Activated T-cell treated with anti-CD3 and anti-CD28 coated beads, Interleukin-2, amount 50 U/mL, for 1 hour (primary cell): Measurements from ENCODE around the gene C15orf39.

ENCODE experiments used
- DNase-seq: peaks from one replicate; pipeline ENCODE4 v3.0.0-alpha.2; 2020

Gene C15orf39

GRCh38 chr15:75174102-75174501 lies 27.6 kb upstream of the C15orf39 start:
- DNase-seq, result no peak

GRCh38 chr15:75174729-75175128 lies 27.0 kb upstream of the C15orf39 start:
- no peak for DNase-seq

- no peak for DNase-seq
Observed at GRCh38 chr15:75176396-75176761, 25.3 kb upstream of the C15orf39 start.

GRCh38 chr15:75177360-75178071 lies 24.2 kb upstream of the C15orf39 start:
- DNase-seq, result no peak

- DNase-seq, result no peak
Observed at GRCh38 chr15:75178171-75178937, 23.3 kb upstream of the C15orf39 start.

GRCh38 chr15:75178938-75179745 lies 22.5 kb upstream of the C15orf39 start:
- DNase-seq, result no peak

- no peak for DNase-seq
Observed at GRCh38 chr15:75179746-75180140, 21.9 kb upstream of the C15orf39 start.

GRCh38 chr15:75181780-75182179 lies 19.9 kb upstream of the C15orf39 start:
- DNase-seq, result no peak

GRCh38 chr15:75182187-75183131 lies 19.2 kb upstream of the C15orf39 start:
- DNase-seq, result no peak

- no peak for DNase-seq
Observed at GRCh38 chr15:75185271-75186029, 16.2 kb upstream of the C15orf39 start.

- no peak for DNase-seq
Observed at GRCh38 chr15:75186044-75186443, 15.6 kb upstream of the C15orf39 start.

- no peak for DNase-seq
Observed at GRCh38 chr15:75188499-75188898, 13.2 kb upstream of the C15orf39 start.

GRCh38 chr15:75191235-75191634 lies 10.4 kb upstream of the C15orf39 start:
- no peak for DNase-seq

- no peak for DNase-seq
Observed at GRCh38 chr15:75192307-75192706, 9.4 kb upstream of the C15orf39 start.

- DNase-seq, result no peak
Observed at GRCh38 chr15:75193272-75193671, 8.4 kb upstream of the C15orf39 start.

GRCh38 chr15:75193976-75194375 lies 7.7 kb upstream of the C15orf39 start:
- no peak for DNase-seq

GRCh38 chr15:75194397-75194796 lies 7.3 kb upstream of the C15orf39 start:
- DNase-seq, result no peak

GRCh38 chr15:75195122-75195765 lies 6.4 kb upstream of the C15orf39 start:
- DNase-seq, result no peak

- no peak for DNase-seq
Observed at GRCh38 chr15:75195766-75196241, 5.9 kb upstream of the C15orf39 start.

GRCh38 chr15:75197062-75197630 lies 4.5 kb upstream of the C15orf39 start:
- no peak for DNase-seq
